ENCODE measurements around the gene LRRC75B. TPM values are rescaled to one million over a fixed set of nuclear protein-coding genes. Genes with fewer than 3 reads are reported as not detected.
"Not testable (repeated sequence)": the region's sequence is repeated elsewhere in the genome, so short reads cannot be mapped to it uniquely, and the experiment has no call there.

Gene LRRC75B
- total RNA-seq, 2 donors from 2014 or later: 20.8 to 33.9 TPM

DNA sequence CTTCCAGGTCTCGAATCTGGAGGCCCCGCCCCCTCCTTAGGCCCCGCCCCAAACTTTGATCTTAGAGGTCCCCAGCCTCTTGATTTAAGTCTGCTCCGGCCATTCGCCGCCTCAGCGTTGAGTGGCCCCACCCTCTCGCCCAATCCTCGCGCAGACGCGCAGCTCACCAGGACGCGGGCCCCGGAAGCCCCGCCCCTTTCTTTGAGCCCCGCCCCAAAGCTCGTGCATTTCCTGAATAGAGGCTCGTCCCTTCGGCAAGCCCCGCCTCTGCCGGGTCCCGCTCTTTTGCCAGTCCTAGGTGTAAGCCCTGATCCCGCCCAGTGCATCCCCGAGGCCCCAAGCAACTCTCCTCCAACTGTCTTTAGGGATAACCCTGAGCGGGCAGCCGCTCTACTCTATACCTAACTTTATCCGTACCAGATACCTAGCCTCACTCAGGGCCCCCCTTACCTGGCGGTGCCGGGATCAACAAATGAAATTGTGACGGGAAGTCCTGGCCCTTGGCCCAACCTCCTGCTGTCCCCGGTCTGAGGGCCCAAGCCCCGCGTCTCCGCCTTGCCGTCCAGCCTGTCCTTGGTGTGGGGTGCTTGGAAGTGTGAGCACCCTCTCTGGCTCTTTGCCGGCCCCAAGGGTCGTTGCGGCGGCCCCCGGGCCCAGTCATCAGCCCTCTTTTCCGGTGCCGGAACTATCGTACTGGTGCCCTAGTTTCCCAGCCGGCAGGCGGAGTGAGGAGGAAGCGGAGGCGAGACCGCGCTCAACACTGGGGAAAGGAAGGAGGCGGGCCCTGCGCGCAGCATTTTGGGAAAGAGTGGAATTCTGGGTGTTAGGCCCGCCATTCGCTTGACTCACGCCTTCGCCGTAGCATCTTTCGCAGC is 37.5 kb downstream of the LRRC75B start, which contains the start of gene SNRPD3:
Gene SNRPD3 (plus strand): TSS at position 835 of the 875 bp plus-strand sequence. CDS start 1,676 bp downstream, outside the sequence.
- peak within 1 kb of the TSS; percentile 85 to 99 (median 98) for H3K27ac ChIP-seq
- WGBS, 2 donors: 0 to 1% methylated on average over 17 to 56 of the region's 59 CpGs
- intact Hi-C loops (cut with DNase I): no loop called here
- H3K4me3 ChIP-seq: peak within 1 kb of the TSS; percentile 84 to 85
- peak; percentile 59 to 87 (median 87) for TF ChIP-seq POLR2A (IDR thresholded peaks at IDR 0.05)
- TF ChIP-seq, protein P1, sequence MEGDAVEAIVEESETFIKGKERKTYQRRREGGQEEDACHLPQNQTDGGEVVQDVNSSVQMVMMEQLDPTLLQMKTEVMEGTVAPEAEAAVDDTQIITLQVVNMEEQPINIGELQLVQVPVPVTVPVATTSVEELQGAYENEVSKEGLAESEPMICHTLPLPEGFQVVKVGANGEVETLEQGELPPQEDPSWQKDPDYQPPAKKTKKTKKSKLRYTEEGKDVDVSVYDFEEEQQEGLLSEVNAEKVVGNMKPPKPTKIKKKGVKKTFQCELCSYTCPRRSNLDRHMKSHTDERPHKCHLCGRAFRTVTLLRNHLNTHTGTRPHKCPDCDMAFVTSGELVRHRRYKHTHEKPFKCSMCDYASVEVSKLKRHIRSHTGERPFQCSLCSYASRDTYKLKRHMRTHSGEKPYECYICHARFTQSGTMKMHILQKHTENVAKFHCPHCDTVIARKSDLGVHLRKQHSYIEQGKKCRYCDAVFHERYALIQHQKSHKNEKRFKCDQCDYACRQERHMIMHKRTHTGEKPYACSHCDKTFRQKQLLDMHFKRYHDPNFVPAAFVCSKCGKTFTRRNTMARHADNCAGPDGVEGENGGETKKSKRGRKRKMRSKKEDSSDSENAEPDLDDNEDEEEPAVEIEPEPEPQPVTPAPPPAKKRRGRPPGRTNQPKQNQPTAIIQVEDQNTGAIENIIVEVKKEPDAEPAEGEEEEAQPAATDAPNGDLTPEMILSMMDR (IDR thresholded peaks at IDR 0.05): peak in 6 of 7 experiments; percentile 6 to 57 (median 51)
- DNase-seq (peak; percentile 100), ATAC-seq (peak; percentile 92)
- peaks cover 0 to 12% of the 10 kb centered on the region in 2 donors for H3K36me3 ChIP-seq (replicated peaks in 1 of 2; ENCODE audit: insufficient read depth in 1 of 2, low read depth in 2 of 2)
- H3K9me3 ChIP-seq: no peaks in the 10 kb centered on the region
- H3K4me1 ChIP-seq: peaks cover 51% of the 10 kb centered on the region
- H3K27me3 ChIP-seq: no peaks in the 10 kb centered on the region

GRCh38 chr22:24554313-24555164 is 38.3 kb downstream of the LRRC75B start, which contains the start of gene GUCD1:
TSS of gene GUCD1 (minus strand) at chr22:24555138. CDS start at chr22:24554991, 147 bp downstream.
- Histone ChIP-seq H3K4me1 (peaks cover 60% of the 10 kb centered on the region), H3K27ac (peak within 1 kb of the TSS; percentile 85 to 99 (median 98))
- ATAC-seq: no peak

GRCh38 chr22:24553597-24554312 is 39.1 kb downstream of the LRRC75B start:
- ATAC-seq (no peak), DNase-seq (peak in 3 of 4 donors; percentile 20 to 35 (median 31))
- Histone ChIP-seq H3K4me3 (peak overlapping the region; percentile 84 to 85), H3K4me1 (peaks cover 64% of the 10 kb centered on the region), H3K27ac (peak overlapping the region; percentile 85 to 99 (median 98)), H3K9me3 (no peaks in the 10 kb centered on the region), H3K36me3 (replicated peaks in 1 of 2; ENCODE audit: insufficient read depth in 1 of 2, low read depth in 2 of 2) (peaks cover 0 to 7% of the 10 kb centered on the region in 2 donors), H3K27me3 (no peaks in the 10 kb centered on the region)
- 18% methylated on average over 10 to 12 of the region's 12 CpGs for WGBS, 2 donors
- TF ChIP-seq POLR2A (IDR thresholded peaks at IDR 0.05): no peak
- TF ChIP-seq, protein P1 (IDR thresholded peaks at IDR 0.05): no peak
- intact Hi-C loops (cut with DNase I): no loop called here

More at GRCh38 chr22:24554313-24555164, 38.3 kb downstream of the LRRC75B start, which contains the start of gene GUCD1:
- TF ChIP-seq, protein P1 (IDR thresholded peaks at IDR 0.05): no peak
- TF ChIP-seq POLR2A (IDR thresholded peaks at IDR 0.05): peak; percentile 70 to 84 (median 74)
- 0 to 1% methylated on average over 21 to 64 of the region's 64 CpGs for WGBS, 2 donors
- peak in 3 of 4 donors; percentile 36 to 42 (median 42) for DNase-seq
- peaks cover 0 to 12% of the 10 kb centered on the region in 2 donors for H3K36me3 ChIP-seq (replicated peaks in 1 of 2; ENCODE audit: insufficient read depth in 1 of 2, low read depth in 2 of 2)
- H3K9me3 ChIP-seq: no peaks in the 10 kb centered on the region
- H3K27me3 ChIP-seq: no peaks in the 10 kb centered on the region
- peak within 1 kb of the TSS; percentile 84 to 85 for H3K4me3 ChIP-seq
- intact Hi-C loops (cut with DNase I): no loop called here

GRCh38 chr22:24552503-24553286 is 40.2 kb downstream of the LRRC75B start:
- H3K9me3 ChIP-seq; H3K27me3 ChIP-seq; ATAC-seq; intact Hi-C loops (cut with DNase I); H3K36me3 ChIP-seq (replicated peaks in 1 of 2; ENCODE audit: insufficient read depth in 1 of 2, low read depth in 2 of 2); DNase-seq; H3K4me3 ChIP-seq: not testable (repeated sequence)
- WGBS, 2 donors: 75 to 79% methylated on average over 9 to 10 of the region's 10 CpGs
- Histone ChIP-seq H3K27ac (peak overlapping the region in 1 of 4 donors; percentile 99), H3K4me1 (peaks cover 66% of the 10 kb centered on the region)
